ENCODE results near the gene CYBA. TPM values are rescaled to one million over a fixed set of nuclear protein-coding genes. Genes with fewer than 3 reads are reported as not detected.
A peak's percentile ranks its signal among the peaks of the same experiment; 100 is the strongest.

Gene CYBA
- 53.7 TPM for total RNA-seq
- long read RNA-seq, transcript CYBA-201 (6 exons, 797 nt) = major isoform, 38 of 50 reads
- long read RNA-seq, partial matches to known transcripts = 6 of 50 reads
- long read RNA-seq, other reads (novel, unspliced or antisense) = 6 of 50 reads

DNA sequence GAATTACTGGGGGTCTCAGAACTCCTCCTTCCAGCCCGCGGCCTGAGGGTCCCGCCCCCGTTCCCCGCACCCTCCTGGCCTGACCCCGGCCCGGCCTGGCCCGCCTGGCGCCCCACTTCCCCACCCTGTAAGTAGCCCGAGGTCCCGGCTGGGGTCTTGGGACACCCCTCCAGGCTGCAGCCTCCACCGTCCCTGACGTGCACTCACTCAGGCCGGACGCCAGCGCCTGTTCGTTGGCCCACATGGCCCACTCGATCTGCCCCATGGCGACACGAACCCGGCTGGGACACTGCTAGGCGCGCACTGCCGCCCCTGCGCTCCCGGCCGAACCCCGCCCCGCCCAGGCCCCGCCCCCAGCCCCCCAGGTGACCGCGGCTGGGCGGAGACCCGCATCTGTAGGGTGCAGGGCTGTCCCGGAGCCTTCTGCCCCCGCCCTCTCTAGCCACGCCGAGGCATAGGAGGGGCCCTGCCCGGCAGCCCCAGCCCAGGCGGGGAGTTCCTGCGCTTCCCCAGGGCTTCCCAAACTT, at the start of gene CYBA:
Gene CYBA, minus strand, starts transcription at position 305 of the 527 bp plus-strand sequence. Its CDS starts 40 bp downstream, at position 265.
- intact Hi-C loops (cut with DNase I) = no loop called here
- DNase-seq (peak; percentile 90), ATAC-seq (ENCODE audit: poor library complexity) (peak; percentile 90)

DNA sequence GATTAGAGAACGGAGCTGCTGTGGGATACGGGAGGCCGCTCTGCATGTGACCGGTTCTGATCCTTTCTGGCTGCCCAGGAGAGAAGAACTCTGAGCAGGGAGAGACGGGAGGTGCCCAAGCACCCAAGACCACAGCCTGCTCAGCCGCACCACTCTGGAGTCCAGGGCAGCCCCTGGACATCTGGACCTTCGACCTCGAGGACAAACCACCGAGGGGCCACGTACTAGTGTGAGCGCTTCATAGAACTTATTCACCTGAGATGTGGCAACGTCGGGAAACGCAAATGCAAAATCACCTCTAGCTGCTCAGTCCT, 49.4 kb upstream of the CYBA start:
- intact Hi-C loops (cut with DNase I) = no loop called here
- no peak for DNase-seq
- no peak for ATAC-seq (ENCODE audit: poor library complexity)

DNA sequence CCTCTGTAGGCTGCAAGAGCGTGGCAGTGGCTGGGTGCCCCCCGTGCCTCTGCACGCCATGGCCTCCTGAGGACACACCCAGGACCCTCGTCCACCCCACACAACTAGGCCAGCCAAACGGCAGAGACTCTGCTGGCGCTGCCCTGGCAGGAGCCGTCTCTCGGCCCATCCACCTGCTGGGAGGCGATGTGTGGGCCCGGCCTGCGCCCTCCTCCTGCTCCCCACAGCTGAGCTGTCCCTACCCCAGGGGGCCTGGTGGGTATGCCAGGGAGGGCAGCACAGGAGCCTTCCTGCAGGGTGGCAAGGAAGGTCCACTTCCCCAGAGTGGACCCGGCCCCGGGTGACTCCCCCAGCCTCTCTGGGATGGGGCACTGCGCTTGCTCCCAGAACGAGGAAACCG, 48.3 kb upstream of the CYBA start:
- ATAC-seq (ENCODE audit: poor library complexity) (no peak), DNase-seq (no peak)
- intact Hi-C loops (cut with DNase I) = no loop called here

DNA sequence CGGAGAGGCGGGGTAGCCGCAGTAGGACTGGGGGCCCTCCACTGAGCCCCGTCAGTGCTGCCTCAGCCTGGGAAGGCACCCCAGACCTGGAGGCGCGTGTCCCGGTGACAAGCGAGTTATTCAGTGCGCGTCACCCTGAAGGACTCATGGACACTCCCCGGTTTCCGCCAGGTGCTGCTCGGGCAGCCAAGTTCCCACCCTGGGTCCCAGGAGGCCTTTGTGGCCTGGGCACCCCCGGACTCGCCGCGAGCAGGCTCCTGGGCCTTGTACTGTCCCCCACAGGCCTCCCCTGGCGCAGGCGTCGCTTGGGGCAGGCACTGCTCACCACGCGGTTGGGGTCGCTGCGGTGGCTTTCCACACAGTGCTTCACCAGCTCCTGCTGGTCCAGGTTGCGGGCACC, 47.8 kb upstream of the CYBA start:
- DNase-seq (no peak), ATAC-seq (ENCODE audit: poor library complexity) (no peak)
- intact Hi-C loops (cut with DNase I) = no loop called here

DNA sequence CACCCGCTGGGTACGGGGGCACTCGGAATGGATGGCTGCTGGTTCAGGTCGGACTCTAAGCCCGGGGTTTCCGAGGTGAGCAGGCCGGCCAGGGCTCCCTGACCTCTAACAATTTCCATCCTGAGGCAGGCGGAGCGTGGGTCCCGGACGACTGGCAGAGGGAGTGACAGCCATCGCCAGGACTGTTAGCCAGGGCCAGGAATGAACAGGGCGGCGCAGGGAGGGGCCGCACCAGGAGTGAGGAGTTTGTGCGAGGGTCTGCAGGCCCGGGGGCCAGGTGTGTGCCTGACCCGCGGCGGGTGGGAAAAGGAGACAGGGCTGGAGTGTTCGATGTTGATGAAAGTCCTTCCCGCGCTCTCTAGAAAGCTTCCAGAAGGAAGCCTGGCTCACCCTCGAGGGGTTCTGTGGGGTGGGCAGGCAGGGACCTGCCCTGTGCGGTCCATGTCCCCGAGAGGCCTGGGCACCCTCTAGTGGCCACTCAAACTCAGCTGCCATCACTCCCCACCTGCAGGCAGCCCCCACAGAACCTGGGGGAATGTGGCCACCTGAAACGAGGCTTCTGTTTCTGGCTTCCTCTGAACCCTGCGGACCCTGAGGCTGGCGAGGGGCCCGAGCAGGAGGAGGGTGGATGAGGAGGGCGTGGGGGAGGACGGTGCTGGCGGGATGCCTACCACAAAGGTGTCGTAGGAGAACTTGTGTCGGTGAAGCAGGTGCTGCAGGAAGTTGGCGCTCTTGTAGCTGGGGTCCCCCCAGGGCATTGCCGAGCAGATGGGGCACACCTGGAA, 47.2 kb upstream of the CYBA start:
- intact Hi-C loops (cut with DNase I) = no loop called here
- ATAC-seq (ENCODE audit: poor library complexity) = no peak

DNA sequence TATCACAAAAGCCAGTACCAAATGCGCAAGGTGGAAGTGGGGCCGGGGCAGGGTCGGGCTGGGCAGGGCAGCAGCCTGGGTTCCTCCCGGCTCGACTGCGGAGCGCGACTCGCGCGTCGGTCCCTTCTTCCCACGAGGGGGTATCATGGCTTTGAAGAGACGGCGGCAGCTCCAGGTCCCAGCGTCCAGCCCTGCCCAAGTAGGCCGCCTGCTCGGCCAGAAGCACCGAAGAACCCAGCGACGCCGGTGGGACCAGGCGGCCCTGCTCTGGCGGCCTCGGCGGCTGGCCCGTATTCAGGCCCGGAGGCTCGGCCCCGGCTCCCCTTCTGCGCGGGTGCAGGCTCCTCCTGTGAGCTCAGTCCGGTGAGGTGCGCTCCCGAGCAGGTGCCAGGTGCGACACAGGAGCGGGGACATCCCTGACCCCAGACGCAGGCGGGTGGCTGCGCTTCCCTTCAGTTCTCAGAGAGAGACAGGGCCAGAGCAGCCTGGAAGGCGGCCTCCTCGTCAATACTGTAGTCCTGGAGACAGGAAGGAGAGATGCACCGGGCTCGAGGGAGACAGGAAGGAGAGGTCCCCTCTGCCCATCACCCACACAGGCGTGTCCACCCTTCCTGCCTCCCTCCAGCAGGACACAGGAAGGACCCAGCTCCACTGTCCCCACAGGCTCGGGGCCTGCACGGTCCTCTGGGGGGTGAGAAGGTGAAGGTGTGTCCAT, 46.4 kb upstream of the CYBA start:
- ATAC-seq (ENCODE audit: poor library complexity) (no peak), DNase-seq (no peak)
- intact Hi-C loops (cut with DNase I) = no loop called here

More for the DNA sequence above, 47.2 kb upstream of the CYBA start:
- no peak for DNase-seq

DNA sequence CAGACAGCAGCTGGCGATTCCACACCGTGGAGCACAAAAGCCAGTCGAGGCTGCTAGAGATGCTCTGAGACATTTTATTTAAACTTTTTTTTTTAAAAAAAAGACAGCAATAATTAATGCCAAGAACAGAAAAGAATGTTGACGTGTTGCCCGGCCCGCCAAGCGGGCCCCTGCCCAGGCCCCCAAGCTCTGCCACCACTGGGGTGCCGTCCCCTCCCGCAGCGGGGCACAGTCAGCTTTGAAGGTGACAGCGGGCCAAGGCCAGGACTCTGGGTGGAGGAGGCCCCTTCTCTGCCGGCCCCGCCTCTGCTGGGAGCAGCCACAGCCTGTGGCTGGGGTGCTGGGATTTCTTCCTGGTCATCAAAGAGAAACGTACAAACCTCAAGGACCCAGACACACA, 45.6 kb upstream of the CYBA start:
- intact Hi-C loops (cut with DNase I) = no loop called here
- no peak for ATAC-seq (ENCODE audit: poor library complexity)

DNA sequence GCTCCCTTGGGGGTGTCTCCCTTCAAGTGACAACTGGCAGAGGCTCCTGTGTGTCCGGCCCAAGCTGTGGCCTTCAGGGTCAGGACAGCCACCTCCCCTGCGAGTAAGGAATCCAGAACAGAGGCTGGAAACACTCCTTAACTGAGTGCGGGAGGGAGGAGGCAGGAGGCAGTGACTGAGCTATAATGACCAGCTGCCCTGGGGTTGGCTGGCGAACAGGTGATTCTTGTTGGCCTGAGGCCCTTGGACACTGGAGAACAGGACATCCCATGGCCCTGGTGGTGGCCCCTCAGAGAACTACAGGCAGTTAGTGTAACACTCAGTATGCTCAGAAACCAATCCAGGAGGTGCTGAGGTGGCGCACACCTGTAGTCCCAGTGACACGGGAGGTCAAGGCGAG, 44.9 kb upstream of the CYBA start:
- no peak for ATAC-seq (ENCODE audit: poor library complexity)
- DNase-seq = no peak
- intact Hi-C loops (cut with DNase I) = no loop called here

More for the DNA sequence above, 45.6 kb upstream of the CYBA start:
- DNase-seq = no peak

DNA sequence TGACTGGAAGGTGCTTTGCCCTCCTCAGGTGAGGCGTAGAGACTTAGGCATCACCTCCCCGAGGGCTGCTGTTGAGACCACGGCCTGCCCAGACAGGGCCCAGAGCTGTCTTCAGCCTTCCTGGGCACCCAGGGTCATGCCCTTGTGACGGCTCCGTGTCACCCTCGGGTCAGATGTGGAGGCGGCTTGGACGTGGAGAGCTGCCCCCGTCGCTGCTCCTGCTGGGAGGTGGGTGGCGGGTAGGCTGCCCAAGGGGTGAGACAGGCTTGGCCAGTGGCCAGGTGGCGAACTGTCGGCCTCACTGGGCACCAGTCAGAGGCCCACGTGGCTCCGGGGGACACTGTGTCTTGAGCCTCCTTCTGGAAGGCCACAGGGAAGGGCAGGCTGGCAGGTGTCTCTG, 44.4 kb upstream of the CYBA start:
- no peak for ATAC-seq (ENCODE audit: poor library complexity)
- intact Hi-C loops (cut with DNase I) = no loop called here

DNA sequence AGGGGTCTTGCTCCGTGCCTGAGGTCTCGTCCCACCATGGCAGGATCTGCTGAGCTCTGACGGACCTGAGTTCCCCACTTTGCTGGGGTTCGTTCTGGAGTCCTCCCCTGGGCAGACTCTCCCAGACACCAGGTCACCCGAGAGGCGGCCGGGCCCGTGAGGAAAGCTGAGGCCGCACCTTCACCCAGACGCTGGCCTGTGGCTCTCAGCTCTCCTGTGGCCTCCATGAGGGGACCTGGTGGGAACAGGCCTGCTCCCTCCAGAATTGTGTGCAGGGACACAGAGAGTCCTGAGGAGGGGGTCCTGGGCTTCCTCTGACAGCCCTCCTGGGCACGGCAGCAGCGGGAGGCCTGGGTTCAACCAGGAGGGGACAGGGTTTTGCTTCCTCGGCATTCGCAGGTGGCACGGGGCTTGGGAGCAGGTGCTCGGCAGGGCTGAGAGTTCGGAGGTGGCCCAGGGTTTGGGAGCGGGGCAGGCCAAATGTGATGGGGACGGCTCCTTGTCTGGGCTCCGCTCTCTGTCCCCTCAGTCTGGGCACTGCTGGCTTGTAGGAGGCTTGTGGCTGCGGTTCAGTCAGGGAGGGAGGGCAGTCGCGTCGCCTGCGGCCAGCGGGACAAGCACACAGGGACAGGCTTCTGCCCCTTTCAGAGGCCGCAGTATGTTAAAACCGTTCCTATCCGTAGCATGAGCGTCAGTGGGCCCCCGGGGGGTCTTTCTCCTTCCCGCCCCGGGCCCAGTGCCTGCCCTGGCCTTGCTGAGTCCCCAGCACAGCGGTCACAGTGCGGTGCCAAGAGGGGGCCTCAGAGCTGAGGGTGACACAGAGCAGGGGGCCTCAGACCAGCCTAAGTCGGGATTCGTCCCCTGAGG, 43.6 kb upstream of the CYBA start:
- DNase-seq (no peak), ATAC-seq (ENCODE audit: poor library complexity) (no peak)
- intact Hi-C loops (cut with DNase I) = no loop called here

More for the DNA sequence above, 44.4 kb upstream of the CYBA start:
- no peak for DNase-seq

DNA sequence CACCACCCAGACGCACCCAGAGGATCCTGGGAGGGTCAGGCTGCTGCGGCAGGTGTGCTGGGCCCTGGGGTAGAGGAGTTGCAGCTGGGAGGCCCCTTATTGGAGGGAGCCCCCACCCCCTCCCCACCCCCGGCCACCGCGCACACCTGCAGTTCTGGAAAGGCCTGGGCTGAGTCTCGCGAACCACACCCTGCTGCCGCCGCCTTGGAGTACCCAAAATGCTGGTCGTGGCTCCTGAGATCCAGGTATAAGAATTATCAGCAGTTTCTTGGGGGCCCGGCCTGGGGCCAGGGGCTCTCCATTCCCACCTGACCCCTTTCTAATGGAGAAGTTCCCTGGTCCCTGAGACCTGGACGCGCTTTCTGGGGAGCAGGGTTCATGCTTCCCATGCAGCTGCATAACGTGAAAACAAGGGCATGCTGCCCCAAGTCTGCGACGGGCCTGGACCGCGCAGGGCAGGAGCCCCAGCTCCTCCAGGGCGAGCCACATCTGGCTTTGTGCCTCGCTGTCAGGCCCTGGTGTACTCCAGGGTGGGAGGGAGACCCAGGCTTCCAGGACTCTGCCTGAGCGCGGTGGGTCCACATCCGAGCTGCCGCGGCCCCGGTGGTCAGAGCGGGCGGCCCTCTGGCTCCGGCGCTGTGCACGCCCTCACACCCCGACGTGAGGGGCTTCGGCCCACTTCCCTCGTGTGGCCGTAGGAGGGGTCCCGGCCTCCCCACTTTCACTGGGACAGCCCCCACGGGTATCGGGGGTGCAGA, 42.7 kb upstream of the CYBA start:
- DNase-seq (no peak), ATAC-seq (ENCODE audit: poor library complexity) (no peak)
- intact Hi-C loops (cut with DNase I) = no loop called here

DNA sequence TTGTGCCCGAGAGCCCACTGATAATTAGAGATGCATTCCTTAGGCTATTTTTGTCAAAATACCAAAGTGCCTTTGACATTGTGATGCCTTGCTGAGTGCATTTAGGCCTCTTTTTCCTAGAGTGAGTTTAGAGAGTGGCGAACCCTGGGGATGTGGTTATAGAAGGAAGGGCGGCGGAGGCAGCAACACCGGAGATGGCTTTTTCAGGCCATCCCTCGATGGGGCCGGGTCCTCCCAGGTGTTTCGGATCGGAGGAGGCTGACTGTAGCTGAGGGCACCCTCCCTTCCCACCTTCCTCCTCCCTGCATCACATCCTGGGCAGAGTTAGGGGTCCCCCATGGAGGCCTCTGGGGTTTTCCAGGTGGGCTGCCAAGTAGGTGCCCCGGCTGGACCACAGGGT, 42.0 kb upstream of the CYBA start:
- ATAC-seq (ENCODE audit: poor library complexity) = no peak
- no peak for DNase-seq
- intact Hi-C loops (cut with DNase I) = no loop called here

DNA sequence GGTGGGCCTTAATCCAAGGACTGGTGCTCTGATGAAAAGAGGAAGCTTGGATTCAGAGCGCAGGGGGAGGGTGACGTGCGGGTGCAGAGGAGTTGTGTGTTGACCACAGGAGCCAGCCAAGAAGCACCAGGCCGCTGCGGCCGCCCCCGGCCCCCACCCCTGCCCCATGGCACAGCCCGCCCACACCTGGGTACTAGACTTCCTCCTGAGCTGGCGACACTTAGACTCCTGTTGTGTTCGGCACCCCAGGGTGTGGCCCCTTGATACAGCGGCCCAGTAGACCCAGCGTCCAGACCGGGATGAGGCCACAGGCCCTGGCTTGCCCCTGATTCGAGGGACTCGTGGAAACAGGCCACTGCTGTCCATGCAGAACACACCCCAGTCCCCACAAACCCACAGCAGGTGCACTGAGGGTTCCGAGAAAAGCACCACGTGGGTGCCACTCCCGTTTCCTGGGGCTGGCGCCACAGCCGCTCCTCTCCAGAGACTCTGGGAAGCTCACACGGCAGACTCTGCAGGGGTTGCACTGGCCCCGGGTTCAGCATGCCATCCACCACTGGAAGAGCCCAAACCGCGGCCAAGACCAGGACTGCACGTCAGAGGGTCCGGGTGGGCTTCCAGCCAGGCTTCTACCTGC, 41.2 kb upstream of the CYBA start:
- DNase-seq (peak; percentile 68), ATAC-seq (ENCODE audit: poor library complexity) (no peak)
- intact Hi-C loops (cut with DNase I) = no loop called here

DNA sequence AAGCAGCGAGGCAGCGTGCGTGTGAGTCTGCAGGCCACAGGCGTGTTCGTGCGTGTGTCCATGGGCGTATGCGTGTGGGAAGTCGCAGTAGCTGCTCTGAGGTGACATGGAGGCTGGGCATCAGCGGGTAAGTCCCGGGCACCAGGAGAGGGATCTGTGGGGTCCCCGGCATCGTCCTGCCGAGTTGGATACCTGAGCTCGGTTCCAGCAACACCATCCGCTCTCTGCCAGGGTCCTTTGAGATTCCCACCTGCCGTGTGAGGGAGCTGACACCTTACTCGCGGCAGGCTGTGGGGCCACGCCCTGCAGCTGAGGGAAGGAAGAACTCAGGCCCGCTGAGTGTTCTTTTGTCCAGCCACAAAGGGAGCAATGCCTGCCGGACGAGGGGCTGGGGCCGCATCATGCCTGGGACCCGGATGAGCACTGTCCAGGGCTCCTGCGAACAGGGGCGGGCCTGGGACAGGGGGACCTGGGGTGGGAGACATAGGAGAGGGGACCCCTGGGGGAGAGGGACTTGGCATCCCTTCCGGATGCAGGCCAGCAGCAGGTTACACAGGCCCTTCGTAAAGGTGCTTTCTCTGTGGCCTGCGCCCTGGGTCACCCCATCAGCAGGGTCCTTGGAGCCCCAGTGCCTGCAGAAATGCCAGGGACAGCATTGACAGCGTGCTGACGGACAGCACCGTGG, 40.4 kb upstream of the CYBA start:
- intact Hi-C loops (cut with DNase I) = no loop called here
- DNase-seq (no peak), ATAC-seq (ENCODE audit: poor library complexity) (no peak)

DNA sequence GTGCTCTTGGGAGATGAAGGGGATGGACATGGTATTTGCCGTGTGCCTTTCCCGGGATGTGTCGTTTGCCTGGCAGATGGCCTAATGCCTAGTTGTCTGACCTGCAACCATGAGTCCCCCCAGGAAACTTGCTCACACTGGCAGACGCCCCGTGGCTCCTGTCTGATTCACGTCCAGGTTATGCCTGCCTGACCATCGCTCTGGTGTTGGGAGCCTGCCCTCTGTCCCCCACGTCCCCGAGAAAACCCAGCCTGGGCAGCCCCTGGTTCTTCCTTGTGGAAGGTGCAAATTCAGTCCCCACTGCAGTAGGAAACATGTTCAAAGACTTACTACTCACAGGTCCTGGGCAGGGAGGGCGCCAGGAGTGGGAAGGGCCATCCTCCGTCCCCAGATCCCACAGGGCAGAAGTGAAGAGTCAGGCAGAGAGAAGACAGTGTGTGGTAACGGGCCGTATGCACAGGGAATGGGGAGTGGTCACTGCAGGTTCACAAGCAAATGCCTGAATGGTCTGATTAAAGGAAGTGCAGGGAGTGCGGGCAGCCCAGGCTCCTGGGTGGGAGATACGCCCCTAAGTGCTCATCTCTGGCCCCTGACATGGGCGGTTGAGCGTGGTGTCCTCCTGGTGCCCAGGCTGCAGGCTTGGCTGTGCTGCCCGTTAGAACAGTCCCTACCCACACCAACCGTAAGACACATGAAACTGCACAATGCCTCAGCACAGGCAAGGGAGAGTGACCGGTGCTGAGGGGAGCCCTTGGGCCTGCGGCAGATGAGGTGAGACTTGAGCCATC, 39.7 kb upstream of the CYBA start:
- intact Hi-C loops (cut with DNase I) = no loop called here
- ATAC-seq (ENCODE audit: poor library complexity) (no peak), DNase-seq (no peak)

DNA sequence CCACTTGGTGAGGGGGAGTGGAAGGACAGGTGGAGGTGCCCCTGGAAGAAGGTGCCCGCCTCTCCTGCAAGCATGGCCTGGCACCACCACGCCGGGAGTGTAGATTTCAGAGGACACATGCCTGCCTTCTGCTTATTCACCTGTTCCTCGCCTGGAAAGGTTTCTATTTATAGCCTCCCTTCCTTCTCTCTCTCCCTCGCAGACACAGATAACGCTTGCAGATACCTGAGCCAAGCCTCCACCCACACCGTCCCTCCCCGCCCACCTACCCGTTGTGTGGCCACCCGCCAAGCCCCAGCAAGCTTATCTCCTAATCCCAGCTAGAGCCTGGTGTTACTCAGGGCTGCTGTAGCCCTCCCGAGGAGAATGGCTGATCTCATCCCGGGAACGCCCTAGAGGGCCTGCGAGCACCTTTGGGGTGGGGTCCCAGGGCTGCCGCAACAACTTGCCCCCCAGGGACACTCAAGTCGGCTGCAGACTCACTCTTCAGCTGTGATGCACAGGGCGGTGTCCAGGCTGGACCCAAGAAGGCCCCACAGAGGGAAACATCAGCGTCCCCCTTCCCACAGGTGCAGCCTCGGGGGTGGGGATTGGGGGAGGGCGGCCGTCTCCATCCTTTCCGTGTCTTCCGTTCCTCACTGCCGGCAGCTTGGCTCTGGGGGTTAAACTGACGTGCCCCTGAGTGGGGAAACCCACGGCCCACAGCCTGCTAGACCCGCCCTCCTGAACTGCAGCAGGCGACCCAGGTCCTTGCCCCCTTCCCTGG, 37.3 kb upstream of the CYBA start:
- intact Hi-C loops (cut with DNase I) = no loop called here
- DNase-seq = no peak
- no peak for ATAC-seq (ENCODE audit: poor library complexity)

Measured in Right ventricle myocardium superior (tissue), 1 donor.